ENCODE measurements around the gene TCOF1. TPM values are rescaled to one million over a fixed set of nuclear protein-coding genes. Genes with fewer than 3 reads are reported as not detected.

TCOF1 gene, protein sequence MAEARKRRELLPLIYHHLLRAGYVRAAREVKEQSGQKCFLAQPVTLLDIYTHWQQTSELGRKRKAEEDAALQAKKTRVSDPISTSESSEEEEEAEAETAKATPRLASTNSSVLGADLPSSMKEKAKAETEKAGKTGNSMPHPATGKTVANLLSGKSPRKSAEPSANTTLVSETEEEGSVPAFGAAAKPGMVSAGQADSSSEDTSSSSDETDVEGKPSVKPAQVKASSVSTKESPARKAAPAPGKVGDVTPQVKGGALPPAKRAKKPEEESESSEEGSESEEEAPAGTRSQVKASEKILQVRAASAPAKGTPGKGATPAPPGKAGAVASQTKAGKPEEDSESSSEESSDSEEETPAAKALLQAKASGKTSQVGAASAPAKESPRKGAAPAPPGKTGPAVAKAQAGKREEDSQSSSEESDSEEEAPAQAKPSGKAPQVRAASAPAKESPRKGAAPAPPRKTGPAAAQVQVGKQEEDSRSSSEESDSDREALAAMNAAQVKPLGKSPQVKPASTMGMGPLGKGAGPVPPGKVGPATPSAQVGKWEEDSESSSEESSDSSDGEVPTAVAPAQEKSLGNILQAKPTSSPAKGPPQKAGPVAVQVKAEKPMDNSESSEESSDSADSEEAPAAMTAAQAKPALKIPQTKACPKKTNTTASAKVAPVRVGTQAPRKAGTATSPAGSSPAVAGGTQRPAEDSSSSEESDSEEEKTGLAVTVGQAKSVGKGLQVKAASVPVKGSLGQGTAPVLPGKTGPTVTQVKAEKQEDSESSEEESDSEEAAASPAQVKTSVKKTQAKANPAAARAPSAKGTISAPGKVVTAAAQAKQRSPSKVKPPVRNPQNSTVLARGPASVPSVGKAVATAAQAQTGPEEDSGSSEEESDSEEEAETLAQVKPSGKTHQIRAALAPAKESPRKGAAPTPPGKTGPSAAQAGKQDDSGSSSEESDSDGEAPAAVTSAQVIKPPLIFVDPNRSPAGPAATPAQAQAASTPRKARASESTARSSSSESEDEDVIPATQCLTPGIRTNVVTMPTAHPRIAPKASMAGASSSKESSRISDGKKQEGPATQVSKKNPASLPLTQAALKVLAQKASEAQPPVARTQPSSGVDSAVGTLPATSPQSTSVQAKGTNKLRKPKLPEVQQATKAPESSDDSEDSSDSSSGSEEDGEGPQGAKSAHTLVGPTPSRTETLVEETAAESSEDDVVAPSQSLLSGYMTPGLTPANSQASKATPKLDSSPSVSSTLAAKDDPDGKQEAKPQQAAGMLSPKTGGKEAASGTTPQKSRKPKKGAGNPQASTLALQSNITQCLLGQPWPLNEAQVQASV (N-terminal part only)
- 39.3 TPM for total RNA-seq

DNA sequence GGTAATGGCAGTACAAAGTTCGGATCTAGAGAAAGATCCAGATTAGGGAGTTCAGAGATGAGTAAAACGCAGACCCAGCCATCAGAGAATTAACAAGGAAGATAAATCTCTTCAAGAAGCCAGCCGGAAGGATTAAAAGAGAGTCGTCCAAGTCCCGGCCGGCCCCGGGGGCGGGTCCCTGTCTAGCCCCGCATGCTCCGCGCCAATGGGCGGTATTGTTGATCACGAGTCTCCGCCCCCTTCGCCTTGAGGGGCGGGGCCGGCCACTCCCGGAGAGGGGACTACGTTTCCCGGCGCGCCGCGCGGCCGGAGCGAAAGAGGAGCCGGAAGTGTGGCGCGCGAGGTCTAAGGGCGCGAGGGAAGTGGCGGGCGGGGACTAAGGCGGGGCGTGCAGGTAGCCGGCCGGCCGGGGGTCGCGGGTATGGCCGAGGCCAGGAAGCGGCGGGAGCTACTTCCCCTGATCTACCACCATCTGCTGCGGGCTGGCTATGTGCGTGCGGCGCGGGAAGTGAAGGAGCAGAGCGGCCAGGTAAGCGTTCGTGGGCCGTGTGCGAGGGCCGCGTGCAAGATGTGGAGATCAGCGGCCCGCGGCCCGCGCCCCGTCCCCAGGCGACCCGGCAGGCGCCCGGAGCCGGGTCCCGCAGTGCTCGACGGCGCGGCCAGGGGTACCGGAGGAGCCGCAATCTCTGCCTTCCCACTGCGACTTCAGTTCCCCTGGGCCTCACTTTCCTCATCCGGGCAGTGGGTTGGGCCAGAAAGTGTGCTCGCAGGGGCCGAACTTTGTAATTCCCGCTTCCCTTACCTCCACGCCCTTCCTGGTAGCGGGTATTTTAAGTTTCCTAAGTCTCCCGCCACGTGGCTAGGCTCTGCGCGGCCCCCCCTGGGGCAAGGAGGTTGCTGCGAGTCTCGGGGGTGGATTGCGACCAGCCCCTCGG, at the start of gene TCOF1:
Gene TCOF1 (plus strand): TSS at position 372 of the 935 bp plus-strand sequence. CDS start 50 bp downstream, at position 422.
- peak; percentile 97 for DNase-seq (ENCODE audit: low spot score)

DNA sequence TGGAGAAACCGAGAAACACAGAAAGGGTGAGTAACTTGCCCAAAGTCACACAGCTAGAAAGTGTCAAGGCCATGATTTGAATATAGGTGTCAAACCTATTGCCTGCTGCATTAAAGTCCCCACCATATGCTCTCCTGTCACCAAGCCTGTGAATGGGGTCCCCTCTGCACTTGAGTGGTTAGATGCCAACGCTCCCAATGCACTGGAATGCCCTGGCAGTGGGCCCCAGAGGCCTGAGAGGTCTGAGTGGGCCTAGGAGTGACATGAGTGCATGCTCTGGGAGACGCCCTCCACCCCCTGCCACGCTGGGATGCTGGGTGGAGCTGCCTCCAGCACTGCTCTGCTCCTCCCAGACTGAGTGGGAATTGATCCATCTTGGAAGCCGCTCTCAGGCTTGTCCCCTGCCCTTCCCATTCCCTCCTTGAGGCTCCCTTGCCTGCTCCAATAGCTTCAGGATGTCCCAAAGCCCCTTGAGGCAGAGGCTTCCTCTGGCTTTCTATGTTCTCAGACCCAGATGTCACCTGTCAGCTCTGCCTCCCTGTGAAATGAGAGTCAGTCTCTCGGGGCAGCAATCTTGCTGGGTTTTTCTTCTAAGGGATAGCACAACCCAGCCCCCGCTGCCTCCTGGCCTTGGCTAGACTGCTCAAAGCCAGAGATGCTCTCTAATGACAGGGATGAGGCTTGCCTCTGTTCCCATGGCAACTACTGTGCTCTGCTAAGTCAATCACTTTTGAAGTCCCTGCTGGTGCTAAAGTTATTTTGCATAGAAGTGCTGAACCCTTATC, 48.2 kb upstream of the TCOF1 start:
- no peak for DNase-seq (ENCODE audit: low spot score)

DNA sequence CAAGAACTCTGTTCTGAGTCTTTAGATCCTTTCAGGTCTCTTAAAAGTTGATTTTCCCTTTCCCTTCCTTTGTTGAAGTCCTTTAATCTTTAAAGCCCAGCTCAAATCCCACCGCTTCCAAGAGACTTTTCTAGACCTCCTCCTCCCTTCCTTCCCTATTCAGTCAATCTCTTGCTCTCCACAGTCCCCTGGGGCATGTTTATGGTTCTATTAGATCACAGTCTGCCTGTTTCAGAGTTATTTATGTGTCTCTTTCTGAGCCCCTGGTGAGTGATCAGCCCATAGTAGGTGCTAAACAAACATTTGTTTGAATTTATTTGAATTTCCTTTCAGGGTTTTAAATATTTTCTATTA, 47.6 kb upstream of the TCOF1 start:
- DNase-seq (ENCODE audit: low spot score), result no peak

DNA sequence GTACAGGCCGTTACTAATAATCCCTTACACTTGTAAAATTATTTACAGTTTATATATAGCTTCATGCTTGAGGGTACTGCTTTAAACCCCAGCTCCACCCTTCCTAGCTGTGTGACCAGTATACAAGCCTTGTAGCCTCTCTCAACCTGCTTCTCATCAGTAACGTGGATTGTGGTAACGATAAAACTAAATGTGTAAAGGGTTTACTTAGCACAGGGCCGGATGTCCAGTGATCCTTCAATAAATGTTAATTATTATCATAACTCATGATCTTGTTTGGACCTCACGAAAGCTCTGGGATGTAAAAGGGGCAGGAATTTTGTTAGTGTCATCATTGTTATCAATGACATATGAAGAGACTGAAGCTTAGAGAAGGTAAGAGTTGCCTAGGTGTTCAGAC, 47.3 kb upstream of the TCOF1 start:
- no peak for DNase-seq (ENCODE audit: low spot score)

DNA sequence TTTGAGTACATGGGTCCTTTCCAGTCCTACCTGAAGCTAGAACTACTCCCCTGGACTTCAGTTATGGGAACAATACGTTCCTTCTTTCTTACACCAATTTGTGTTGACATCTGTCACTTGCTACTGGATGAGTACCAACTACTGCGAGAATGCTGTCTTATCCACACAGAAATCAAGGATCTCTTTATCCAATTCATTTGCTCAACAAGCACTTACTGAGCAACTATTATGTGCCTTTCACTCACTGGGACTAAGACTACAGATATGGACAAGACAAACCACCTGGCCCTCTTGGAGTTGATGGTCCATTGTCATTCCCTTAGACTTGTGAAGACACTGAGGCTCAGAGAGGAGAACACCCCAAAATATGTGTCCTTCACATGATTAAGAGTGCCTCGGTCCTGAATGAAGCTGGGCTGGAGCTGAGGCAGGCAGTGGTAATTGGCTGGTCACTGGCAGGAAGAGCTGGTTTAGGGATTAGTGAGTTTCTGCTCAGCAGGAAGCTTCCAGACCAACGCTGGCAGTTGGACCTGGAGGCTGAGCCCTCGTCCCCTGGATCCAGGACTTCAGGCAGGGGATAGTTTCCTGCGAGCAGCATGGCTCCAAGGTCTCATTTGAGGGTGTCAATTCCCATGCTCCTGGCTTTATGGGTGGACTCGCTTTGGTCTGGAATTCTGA, 46.3 kb upstream of the TCOF1 start:
- no peak for DNase-seq (ENCODE audit: low spot score)

DNA sequence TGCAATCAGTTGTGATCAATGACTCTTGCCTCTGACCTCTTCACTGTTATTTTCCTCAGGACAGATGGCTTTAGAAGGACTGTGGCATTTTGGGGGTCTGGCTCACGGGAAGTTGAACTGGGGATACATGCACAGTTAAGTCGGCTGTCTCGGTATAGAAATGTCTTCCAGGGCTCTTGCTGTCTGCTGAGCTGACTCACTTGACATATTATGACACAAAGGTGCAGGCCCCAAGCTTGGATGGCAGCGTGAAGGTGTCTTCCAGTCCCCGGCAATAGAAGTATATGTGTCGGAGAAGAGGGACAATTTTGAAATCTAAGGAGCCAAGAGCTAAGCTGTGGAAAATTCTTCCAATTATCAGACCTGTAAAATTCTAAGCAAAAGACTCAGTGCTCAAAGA, 45.0 kb upstream of the TCOF1 start:
- DNase-seq (ENCODE audit: low spot score), result no peak

DNA sequence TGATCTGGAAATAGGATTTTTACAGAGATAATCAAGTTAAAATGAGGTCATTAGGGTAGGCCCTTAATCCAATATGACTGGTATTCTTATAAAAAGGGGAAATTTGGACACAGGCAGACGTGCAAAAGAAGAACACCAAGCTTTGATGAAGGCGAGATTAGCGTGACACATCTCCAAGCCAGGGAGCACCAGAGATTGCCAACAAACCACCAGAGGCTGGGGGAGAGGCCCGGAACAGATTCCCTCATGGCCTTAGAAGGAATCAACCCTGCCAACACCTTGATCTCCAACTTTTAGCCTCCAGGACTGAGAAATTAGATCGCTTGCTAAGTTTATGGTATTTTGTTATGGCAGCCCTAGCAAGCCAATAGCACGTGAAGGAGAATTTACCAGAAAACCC, 44.0 kb upstream of the TCOF1 start:
- DNase-seq (ENCODE audit: low spot score), result no peak

DNA sequence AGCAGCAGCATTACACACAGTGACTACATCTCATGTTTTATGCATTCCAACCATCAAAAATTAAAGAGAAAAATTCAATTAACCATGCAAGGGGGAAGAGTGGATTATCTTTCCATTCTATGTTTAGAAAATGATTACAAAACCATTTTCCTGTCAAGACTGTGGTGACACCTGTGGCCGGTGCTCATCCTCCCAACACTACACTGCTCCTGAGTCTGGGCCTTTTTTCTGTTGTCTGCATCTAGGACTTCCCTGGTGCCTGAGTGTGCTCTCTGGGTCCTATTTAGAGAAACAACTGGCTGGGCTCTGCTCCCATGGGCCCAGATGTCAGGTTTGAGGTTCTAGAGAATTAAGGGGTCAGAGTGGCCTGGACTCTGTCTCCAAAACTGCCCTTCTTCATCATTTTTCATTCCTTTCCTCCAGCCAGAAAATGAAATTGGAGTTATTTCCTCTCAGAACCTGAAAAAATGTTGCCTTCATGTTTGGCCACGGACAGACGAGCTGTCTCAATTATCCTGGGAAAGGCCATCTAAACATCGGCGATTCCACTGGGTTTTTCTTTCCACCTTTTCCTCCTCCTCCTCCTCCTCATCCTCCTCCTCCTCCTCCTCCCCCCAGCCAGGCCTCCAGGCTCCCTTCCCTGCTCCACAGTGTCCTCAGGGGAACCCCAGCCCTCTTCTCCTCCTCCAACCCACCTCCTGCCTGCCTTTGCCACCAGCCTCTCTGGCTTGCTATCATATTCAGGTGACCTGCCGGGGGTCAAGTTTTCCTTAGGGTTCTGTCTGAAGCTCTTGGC, 43.4 kb upstream of the TCOF1 start:
- no peak for DNase-seq (ENCODE audit: low spot score)

DNA sequence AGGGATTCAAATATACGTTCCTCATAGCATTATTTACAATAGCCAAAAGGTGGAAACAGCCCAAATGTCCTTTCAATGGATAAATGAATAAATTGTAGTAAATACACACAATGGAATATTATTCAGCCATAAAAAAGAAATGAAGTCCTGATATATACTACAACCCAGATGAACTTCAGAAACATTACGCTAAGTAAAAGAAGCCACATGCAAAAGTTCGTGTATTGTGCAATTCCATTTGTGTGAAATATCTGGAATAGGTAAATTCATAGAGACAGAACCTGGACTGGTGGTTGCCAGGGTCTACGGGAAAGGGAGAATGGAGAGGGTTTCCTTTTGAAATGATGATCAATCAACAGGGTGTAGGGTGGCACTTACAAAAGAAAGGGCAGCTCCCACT, 42.3 kb upstream of the TCOF1 start:
- no peak for DNase-seq (ENCODE audit: low spot score)

DNA sequence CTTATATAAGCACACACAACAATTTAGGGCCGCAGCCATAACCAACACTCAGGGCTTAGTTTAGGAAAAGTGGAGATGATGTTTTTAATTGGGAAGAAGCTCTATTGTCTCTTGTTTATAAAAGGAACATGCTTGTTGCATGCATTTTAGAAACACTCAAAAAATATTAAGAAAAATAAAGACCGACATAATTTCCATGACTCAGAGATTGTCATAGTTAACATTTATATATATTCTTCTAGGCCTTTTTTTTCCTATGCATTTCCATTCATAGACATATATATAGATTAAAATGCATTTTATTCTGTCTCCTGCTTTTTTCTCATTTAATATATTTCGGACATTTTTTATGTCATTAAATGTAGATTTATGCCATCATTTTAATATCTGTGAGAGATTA, 41.2 kb upstream of the TCOF1 start:
- DNase-seq (ENCODE audit: low spot score), result no peak

DNA sequence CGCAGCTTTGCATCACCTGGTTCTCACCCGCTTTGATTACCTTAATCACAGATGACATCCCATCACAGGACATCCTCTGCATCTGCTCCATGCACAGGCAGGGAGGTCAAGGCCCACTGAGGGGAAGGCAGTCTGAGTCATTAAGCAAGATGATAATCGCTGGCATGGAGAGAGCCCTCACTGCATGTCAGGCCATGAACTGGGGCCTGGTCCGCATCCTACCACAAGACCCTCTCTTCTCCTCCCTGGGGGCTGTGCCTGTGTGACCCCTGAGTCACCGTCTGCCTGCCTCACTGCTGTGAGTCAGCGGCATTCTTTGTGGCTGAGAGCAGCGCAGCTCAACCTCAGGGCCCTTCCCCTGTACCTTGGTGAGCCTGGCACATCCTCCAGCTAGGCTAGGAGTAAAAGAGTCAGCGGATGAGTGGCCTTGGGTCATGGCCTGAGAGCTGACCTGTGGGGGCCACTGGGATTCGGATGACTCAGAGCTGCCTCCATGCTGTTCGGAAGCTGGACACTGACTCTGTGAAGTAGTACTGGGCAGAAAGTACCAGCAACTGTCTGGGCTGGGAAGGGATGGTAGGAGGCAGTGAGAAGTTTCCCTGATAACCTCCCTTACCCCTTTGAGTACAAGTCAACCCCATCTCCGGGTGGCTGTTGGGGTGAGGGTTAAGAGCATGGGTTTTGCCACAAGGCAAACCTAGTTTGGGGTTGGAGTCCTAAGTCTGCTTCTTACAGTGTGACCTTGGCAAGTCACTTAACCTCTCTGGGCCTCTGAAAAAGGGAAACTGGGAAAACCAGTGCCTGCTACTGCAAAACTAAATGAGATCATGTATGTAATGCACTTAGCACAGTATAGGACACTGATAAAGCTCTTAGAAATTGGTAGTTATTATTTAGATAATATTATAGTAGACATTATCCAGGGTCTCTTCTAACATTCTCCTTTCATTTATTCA, 40.2 kb upstream of the TCOF1 start:
- DNase-seq (ENCODE audit: low spot score), result no peak

DNA sequence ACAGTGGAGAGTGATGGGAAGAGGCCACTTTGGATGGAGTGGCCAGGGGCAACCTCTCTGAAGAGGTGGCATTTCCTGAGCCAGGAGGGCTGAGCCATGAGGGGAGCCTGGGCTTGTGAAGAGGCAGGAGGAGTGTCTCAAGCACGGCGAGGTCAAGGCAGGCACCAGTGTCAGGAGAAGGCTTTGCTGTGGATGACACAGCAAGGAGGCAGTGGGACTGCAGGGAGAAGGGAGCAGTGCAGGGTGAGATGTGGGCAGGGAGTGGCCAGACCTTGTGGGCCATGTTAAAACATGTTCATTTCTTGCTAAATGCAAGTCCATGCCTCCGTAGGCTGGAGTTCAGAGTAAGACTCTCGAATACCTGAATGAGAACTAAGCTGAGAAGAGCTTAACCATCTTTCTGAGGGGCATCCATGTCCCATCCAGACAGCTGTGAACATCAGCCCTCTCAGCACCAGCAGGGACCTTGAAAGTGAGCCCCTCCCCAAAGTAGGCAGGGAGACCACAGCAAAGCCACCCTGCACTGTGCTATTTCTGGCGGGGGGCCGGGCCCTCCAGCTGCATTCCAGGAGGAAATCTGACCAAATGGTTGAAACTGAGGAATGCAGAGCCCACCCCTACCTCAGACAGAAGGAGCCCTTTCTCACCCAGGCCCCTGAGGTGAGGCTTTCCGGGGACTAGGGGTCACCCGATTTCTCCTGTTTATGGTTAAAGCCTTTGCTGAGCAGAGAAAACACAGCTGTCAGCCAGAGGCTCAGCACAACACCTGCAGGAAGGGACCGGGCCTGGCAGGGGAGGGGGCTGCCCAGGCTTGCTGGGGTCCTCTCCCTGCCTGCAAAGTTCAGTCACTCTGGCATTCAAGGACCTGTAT, 38.6 kb upstream of the TCOF1 start:
- DNase-seq (ENCODE audit: low spot score), result no peak

DNA sequence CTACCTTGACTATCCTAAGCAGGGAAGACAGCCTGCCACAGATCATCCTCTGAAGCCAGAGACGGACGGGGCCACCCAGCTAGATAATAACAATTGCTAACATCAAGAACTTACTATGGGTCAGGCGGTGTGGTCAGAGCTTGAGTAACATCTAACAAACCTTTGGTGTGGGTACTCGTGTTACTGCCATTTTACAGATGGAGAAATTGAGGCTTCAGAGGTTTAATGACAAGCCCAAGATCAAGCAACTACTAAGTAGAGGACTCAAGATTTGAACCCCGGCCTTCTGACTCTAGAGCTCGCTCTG, 38.1 kb upstream of the TCOF1 start:
- no peak for DNase-seq (ENCODE audit: low spot score)

DNA sequence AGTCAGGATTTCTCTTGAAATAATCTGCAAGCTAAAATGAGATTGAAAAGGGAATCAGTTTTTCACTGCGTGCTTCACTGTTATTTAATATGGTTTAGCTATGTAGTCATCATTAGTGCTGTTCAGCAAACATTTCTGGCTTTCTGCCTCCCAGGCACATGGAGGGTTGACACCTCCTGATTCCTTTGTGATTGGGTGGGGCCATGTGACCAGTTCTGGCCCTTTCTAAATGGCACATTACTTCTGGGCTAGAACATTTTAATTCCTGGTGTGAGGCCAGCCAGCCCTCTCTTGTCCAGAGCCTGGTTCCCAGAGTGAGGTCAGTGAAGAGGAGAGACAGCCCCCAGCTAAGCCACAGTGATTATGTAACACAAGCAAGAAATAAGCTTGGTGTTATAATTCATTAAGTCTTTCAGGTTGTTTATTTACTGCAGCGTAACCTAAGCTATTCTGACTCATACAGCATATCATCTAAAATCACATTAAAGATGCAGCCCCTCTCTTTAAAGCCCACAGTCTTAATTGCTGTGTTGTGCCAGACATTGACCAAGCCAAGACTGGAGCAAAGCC, 37.4 kb upstream of the TCOF1 start:
- DNase-seq (ENCODE audit: low spot score), result peak; percentile 81

DNA sequence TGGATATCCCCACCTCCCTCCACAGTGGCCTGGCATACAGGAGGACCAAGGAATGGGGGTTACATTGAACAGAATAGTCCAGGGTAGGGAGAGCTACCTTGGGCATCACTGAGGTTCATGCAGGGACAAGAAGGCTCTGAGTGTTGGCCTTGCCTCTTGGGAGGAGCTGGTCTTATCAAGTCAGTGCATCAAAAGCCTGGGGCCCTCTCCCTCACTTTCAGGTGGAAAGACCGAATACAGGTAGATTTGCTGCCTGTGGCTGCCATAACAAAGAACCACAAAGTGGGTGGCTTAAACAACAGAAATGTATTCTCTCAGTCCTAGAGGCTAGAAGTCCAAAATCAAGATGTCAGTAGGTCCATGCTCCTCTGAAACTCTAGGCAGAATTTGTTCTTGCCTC, 36.3 kb upstream of the TCOF1 start:
- no peak for DNase-seq (ENCODE audit: low spot score)

DNA sequence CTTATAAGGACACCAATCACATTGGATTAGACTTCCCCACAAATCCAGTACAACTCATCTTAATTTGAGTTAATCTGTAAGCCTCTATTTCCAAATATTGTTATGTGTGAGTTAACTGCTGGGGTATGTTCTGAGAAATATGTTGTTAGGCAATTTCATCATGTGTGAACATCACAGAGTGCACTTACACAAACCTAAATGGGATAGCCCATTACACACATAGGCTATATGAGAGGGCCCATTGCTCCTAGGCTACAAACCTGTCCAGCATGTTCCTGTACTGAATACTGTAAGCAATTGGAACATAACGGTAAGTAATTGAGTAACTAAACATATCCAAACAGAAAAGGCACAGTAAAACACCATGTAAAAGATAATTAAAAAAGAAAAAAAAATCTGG, 35.7 kb upstream of the TCOF1 start:
- no peak for DNase-seq (ENCODE audit: low spot score)
